ENCODE measurements around the gene ERVK3-1. TPM values are rescaled to one million over a fixed set of nuclear protein-coding genes. Genes with fewer than 3 reads are reported as not detected.

ERVK3-1 gene
- polyA plus RNA-seq, 2 of the 4 experiments (the other 2 are of a cell fraction) = 109 to 142 TPM

DNA sequence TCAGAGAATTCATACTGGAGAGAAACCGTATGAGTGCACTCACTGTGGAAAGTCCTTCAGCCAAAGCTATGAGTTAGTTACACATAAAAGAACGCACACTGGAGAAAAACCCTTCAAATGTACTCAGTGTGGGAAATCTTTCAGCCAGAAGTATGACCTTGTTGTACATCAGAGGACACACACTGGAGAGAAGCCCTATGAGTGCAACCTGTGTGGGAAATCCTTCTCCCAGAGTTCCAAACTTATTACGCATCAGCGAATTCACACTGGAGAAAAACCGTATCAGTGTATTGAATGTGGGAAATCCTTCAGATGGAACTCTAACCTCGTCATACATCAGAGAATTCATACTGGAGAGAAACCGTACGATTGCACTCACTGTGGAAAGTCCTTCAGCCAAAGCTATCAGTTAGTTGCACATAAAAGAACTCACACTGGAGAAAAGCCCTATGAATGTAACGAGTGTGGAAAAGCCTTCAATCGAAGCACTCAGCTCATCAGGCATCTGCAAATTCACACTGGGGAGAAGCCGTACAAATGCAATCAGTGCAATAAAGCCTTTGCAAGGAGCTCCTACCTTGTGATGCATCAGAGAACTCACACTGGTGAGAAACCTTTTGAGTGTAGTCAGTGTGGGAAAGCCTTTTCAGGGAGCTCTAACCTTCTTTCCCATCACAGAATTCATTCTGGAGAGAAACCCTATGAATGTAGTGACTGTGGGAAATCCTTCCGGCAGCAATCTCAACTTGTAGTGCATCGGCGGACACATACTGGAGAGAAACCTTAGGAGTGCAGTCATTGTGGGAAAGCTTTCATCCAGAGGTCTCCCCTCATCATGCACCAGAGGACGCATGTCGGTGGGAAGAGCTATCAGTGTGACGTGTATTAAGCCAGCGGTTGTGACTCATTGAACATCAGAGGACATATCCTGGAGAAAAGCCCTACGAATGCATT, 42.9 kb upstream of the ERVK3-1 start (continued):
- TF ChIP-seq, protein P1, sequence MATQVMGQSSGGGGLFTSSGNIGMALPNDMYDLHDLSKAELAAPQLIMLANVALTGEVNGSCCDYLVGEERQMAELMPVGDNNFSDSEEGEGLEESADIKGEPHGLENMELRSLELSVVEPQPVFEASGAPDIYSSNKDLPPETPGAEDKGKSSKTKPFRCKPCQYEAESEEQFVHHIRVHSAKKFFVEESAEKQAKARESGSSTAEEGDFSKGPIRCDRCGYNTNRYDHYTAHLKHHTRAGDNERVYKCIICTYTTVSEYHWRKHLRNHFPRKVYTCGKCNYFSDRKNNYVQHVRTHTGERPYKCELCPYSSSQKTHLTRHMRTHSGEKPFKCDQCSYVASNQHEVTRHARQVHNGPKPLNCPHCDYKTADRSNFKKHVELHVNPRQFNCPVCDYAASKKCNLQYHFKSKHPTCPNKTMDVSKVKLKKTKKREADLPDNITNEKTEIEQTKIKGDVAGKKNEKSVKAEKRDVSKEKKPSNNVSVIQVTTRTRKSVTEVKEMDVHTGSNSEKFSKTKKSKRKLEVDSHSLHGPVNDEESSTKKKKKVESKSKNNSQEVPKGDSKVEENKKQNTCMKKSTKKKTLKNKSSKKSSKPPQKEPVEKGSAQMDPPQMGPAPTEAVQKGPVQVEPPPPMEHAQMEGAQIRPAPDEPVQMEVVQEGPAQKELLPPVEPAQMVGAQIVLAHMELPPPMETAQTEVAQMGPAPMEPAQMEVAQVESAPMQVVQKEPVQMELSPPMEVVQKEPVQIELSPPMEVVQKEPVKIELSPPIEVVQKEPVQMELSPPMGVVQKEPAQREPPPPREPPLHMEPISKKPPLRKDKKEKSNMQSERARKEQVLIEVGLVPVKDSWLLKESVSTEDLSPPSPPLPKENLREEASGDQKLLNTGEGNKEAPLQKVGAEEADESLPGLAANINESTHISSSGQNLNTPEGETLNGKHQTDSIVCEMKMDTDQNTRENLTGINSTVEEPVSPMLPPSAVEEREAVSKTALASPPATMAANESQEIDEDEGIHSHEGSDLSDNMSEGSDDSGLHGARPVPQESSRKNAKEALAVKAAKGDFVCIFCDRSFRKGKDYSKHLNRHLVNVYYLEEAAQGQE (IDR thresholded peaks at IDR 0.05) = no peak

DNA sequence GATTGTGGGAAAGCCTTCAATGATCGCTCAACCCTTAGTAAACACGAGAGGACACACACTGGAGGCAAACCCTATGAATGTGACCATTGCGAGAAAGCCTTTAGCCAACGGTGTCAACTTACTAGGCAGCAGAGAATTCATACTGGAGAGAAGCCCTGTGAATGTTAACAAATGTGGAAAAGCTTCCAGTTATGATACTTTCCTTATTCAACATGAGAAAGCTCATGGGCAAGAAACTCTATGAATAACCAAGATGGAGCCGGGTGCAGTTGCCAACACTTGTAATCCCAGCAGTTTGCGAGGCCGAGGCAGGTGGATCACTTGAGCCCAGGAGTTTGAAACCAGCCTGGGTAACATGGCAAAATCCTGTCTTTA, 42.3 kb upstream of the ERVK3-1 start:
- ChIA-PET POLR2A (no interaction called here), CTCF (interaction anchor here (1.4 kb wide), 1 partner anchor 10 kb away, joined by 3 read pairs; no protein-coding TSS in a partner anchor)
- DNase-seq (ENCODE audit: low read depth in 1 of 2, low spot score in 1 of 2) = no peak
- Histone ChIP-seq H3K4me2 (no peak overlapping the region), H3K4me3 (no peak overlapping the region), H3K27ac (no peak overlapping the region), H3K9me3 (peaks cover 100% of the 10 kb centered on the region), H3K4me1 (no peaks in the 10 kb centered on the region)
- TF ChIP-seq, protein P2, sequence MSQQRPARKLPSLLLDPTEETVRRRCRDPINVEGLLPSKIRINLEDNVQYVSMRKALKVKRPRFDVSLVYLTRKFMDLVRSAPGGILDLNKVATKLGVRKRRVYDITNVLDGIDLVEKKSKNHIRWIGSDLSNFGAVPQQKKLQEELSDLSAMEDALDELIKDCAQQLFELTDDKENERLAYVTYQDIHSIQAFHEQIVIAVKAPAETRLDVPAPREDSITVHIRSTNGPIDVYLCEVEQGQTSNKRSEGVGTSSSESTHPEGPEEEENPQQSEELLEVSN (IDR thresholded peaks at IDR 0.05; ENCODE audit: borderline replicate concordance, low read depth) = no peak
- TF ChIP-seq EP300 (IDR thresholded peaks at IDR 0.05) = no peak
- TF ChIP-seq TFCP2L1 (CRISPR knock-in tag; IDR thresholded peaks at IDR 0.05) = no peak
- TF ChIP-seq, protein P3, sequence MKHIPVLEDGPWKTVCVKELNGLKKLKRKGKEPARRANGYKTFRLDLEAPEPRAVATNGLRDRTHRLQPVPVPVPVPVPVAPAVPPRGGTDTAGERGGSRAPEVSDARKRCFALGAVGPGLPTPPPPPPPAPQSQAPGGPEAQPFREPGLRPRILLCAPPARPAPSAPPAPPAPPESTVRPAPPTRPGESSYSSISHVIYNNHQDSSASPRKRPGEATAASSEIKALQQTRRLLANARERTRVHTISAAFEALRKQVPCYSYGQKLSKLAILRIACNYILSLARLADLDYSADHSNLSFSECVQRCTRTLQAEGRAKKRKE (CRISPR knock-in tag; IDR thresholded peaks at IDR 0.05; ENCODE audit: low read depth) = no peak
- no peak for TF ChIP-seq HOXA7 (CRISPR knock-in tag; IDR thresholded peaks at IDR 0.05)
- TF ChIP-seq, protein P1 (IDR thresholded peaks at IDR 0.05) = no peak
- no peak for TF ChIP-seq ZSCAN20 (CRISPR knock-in tag; IDR thresholded peaks at IDR 0.05)
- no peak for TF ChIP-seq CBX8 (IDR thresholded peaks at IDR 0.05)
- no peak for TF ChIP-seq EHMT2 (IDR thresholded peaks at IDR 0.05; ENCODE audit: low read depth)
- no peak for TF ChIP-seq HDAC2 (IDR thresholded peaks at IDR 0.05)
- no peak for TF ChIP-seq MAZ (IDR thresholded peaks at IDR 0.05; ENCODE audit: borderline replicate concordance, low read depth, low read length)
- ATAC-seq = no peak
- WGBS (ENCODE audit: missing lambda C conversion rate) = 93% methylated on average over 7 of the region's 7 CpGs
- FAIRE-seq = peak; percentile 74

DNA sequence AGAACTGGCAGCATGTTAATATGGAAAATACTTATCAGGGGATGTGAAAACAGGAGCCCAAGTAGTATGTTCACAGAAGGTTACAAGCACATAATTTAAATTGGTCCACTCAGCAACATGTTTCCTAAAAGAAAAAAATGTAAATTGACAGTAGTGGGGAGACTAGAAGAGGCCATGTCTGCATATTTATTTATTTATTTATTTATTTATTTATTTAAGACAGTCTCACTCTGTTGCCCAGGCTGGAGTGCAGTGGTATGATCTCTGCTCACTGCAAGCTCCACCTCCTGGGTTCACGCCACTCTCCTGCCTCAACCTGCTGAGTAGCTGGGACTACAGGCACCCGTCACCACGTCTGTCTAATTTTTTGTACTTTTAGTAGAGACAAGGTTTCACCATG, 40.1 kb upstream of the ERVK3-1 start:
- ATAC-seq = no peak
- TF ChIP-seq ZC3H11A (IDR thresholded peaks at IDR 0.05) = peak; percentile 56
- TF ChIP-seq, protein P4, sequence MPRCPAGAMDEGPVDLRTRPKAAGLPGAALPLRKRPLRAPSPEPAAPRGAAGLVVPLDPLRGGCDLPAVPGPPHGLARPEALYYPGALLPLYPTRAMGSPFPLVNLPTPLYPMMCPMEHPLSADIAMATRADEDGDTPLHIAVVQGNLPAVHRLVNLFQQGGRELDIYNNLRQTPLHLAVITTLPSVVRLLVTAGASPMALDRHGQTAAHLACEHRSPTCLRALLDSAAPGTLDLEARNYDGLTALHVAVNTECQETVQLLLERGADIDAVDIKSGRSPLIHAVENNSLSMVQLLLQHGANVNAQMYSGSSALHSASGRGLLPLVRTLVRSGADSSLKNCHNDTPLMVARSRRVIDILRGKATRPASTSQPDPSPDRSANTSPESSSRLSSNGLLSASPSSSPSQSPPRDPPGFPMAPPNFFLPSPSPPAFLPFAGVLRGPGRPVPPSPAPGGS (IDR thresholded peaks at IDR 0.05) = no peak
- ChIA-PET CTCF (interaction anchor here (1.0 kb wide), 1 partner anchor 36 kb away, joined by 3 read pairs; no protein-coding TSS in a partner anchor), POLR2A (no interaction called here)
- Histone ChIP-seq H3K4me2 (no peak overlapping the region), H3K4me1 (no peaks in the 10 kb centered on the region), H3K9me3 (peaks cover 99% of the 10 kb centered on the region), H3K27ac (no peak overlapping the region), H3K4me3 (no peak overlapping the region)
- 96% methylated on average over 3 of the region's 3 CpGs for WGBS (ENCODE audit: missing lambda C conversion rate)
- no peak for FAIRE-seq
- DNase-seq (ENCODE audit: low read depth in 1 of 2, low spot score in 1 of 2) = no peak
